ENCODE measurements around the gene ATXN7L1.

ATXN7L1 gene

DNA sequence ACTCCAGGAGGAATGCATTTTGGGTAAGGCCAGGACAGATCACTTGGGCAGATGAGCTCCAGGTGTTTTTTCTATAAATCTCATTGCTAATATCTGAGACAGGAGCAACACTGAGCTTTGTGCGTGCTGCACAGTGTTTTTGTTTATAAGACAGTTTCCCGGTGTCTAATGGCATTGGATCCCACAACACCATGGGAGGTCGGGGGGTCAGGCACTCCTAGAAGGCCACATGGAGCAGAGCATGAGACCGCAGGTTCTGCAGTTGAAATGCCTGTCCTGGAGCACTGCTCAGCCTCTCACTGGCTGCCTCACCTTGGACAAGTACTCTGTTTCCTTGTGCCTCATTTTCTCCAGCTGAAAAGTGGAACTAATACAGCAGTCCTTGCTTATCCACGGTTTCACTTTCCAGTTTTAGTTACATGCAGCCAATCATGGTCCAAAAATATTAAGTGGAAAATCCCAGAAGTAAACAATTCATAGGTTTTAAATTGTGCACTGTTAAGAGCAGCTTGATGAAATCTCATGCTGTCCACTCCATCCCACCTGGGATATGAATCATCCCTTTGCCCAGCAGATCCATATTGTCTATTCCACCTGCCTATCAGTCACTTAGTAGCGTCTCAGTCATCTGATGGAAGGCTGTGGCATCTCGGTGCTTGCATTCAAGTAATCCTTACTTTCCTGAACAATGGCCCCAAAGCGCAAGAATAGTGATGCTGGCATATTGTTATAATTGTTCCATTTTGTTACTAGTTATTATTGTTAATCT lies 35.2 kb downstream of the ATXN7L1 start:
- DNase-seq: no peak
- H3K36me3 Mint-ChIP-seq (ENCODE audit: insufficient read depth): no peaks in the 10 kb centered on the region
- H3K4me3 Mint-ChIP-seq: no peak overlapping the region
- H3K27me3 Mint-ChIP-seq: peaks cover 0 to 5% of the 10 kb centered on the region in 2 donors
- no peaks in the 10 kb centered on the region for H3K9me3 Mint-ChIP-seq
- peaks cover 19 to 42% of the 10 kb centered on the region in 2 donors for H3K4me1 Mint-ChIP-seq (ENCODE audit: low read depth in 2 of 2)
- H3K27ac Mint-ChIP-seq: peak overlapping the region in 1 of 2 donors; percentile 83
- ATAC-seq (replicated peaks): no peak

DNA sequence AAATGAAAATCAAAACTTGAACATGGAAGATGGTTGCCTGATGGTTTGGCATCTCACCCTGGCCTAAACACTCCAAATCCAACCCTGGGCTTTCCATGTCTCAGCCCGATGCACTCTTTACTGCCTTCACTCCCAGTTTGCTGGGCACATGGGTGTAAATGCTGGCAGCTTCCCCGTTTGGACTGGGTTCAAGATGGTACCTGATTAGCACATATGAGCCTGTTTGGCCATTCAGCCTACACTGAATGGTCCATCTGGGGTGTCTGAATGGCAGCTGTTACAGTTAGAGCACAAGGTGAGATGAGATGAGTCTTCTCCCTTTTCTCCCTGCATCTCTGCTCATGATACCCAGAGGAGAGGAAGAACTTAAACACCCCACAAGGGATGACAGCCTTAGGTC lies 37.1 kb downstream of the ATXN7L1 start:
- Mint-ChIP-seq H3K36me3 (ENCODE audit: insufficient read depth) (no peaks in the 10 kb centered on the region), H3K4me3 (no peak overlapping the region), H3K27ac (peak overlapping the region; percentile 77 to 83), H3K27me3 (peaks cover 0 to 9% of the 10 kb centered on the region in 2 donors), H3K4me1 (ENCODE audit: low read depth in 2 of 2) (peaks cover 19 to 40% of the 10 kb centered on the region in 2 donors), H3K9me3 (no peaks in the 10 kb centered on the region)
- no peak for DNase-seq
- no peak for ATAC-seq (replicated peaks)

DNA sequence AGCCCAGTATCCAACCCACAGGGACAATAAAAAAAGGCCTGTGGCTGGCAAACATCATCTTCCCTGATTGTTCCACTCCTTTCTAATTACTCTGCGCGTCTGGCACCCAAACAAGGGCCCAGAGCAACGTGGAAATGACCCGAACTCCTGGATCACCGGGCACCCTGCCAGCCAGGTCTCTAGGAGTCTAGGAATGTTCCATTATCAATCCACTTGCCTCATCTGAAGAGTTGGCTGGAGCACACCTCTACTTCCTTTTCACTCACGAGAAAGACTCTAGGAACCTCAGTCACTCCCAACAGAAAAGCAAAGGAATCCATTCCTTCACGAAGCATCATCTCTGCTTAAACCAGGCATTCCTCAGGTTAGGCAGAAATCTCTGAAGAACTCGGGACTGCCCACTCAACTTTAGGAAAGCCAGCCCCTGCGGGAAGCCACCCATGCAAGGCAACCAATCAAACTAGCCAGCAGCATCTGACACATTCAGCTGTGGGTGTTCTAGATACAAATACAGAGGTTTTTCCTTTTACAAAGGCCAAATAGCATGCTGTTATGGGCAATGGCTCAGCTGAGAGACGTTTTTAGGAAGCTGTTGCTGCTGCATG lies 37.7 kb downstream of the ATXN7L1 start:
- DNase-seq (no peak), ATAC-seq (replicated peaks) (no peak)
- Mint-ChIP-seq H3K36me3 (ENCODE audit: insufficient read depth) (no peaks in the 10 kb centered on the region), H3K4me3 (no peak overlapping the region), H3K9me3 (no peaks in the 10 kb centered on the region), H3K27ac (peak overlapping the region; percentile 33 to 83), H3K27me3 (peaks cover 0 to 9% of the 10 kb centered on the region in 2 donors), H3K4me1 (ENCODE audit: low read depth in 2 of 2) (peaks cover 19 to 35% of the 10 kb centered on the region in 2 donors)

DNA sequence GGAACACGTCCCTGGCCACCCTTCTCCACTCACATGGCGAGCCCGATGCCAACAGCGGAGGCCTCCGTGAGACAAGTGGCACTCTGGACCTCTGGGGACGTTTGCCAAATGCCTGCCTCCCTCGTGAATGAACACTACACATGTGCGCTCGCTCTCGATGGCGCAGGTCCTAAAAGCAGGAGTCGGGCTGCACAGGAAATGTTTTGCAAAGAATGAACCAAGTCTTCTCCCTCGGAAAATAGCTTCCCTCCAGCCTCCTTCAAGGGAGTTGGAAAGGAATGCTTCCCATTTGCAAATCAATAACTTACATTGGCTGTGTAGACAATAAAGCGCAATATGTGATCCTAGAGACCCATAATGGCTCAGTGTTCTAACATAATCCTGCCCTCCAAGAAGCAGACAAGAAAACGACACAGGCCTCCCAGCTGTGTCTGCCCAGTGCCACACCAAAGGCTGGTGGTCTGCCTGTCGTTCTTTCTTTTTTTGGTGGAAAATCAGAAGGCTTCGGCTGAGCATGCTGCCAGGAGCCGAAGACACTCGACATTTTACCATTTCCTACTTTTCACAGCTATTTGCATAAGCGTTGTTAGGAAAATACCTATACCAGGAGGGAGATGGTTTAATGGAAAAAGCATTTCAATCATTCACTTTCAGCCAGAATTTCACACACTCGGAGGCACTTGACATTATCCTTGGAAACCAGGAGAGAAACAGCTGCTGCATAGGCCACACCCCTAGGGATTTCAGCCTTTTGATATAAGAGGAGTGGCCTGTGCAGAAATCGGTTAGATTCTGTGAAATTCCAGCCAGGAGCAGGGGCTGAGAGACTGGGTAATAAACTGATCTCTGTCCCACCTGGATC lies 38.4 kb downstream of the ATXN7L1 start:
- Mint-ChIP-seq H3K4me3 (no peak overlapping the region), H3K9me3 (no peaks in the 10 kb centered on the region), H3K4me1 (ENCODE audit: low read depth in 2 of 2) (peaks cover 22 to 41% of the 10 kb centered on the region in 2 donors), H3K27me3 (peaks cover 0 to 9% of the 10 kb centered on the region in 2 donors), H3K27ac (peak overlapping the region in 1 of 2 donors; percentile 33), H3K36me3 (ENCODE audit: insufficient read depth) (no peaks in the 10 kb centered on the region)
- ATAC-seq (replicated peaks) (no peak), DNase-seq (no peak)

DNA sequence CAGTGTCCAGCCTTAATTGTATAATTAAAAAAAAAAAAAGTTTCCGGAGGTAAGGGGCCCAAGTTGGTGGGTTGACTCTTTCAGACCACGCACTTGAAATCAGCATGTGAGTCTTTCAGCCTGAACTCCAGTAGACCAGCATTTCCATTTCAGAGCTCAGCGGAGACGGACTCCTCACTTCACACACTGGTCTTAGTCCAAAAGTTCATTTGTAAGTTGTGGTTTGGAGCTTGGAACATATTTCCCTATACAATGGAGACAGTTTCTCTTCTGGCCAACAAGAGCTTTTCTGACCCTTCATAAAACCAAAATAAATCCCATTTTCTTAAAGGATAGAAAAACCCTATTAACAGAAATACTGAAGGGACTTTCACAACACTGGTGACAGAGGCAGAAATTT lies 41.0 kb downstream of the ATXN7L1 start:
- H3K9me3 Mint-ChIP-seq: no peaks in the 10 kb centered on the region
- H3K4me1 Mint-ChIP-seq (ENCODE audit: low read depth in 2 of 2): peaks cover 26 to 46% of the 10 kb centered on the region in 2 donors
- no peaks in the 10 kb centered on the region for H3K36me3 Mint-ChIP-seq (ENCODE audit: insufficient read depth)
- H3K27ac Mint-ChIP-seq: peak overlapping the region in 1 of 2 donors; percentile 52
- H3K27me3 Mint-ChIP-seq: peaks cover 0 to 9% of the 10 kb centered on the region in 2 donors
- ATAC-seq (replicated peaks) (no peak), DNase-seq (no peak)
- no peak overlapping the region for H3K4me3 Mint-ChIP-seq

DNA sequence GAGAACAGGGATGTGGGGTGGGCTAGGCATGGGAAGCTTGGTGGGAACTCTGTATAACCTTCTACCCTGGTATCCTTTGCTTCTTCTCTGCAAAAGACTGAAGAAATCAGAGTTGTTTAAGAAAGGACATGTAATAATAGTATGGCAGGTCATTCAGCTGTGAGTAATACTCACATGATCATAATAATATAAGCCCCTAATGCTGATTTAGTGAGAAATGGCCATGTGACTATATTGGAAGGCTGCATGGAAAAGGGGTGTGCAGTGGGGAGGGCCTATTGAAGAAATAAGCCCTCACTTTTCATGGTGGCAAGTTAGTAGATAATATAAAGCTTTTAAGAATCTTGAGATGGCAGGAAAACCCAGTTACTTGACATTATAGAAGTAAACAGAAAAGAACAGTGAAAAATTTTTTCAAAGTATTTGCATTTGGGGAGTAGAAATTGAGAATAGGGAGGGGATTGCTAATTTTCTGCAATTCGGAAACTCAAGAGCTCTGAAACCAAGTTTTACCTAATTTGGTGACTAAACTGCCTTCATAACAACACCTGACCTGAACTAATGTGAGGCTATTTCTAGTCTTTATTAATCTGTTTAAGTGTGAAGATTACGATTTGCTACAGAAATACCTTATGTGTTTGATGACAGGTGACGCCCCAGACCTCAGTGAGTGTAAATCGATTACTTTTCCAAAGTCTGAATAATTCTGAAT lies 44.4 kb downstream of the ATXN7L1 start:
- Mint-ChIP-seq H3K4me1 (ENCODE audit: low read depth in 2 of 2) (peaks cover 10 to 25% of the 10 kb centered on the region in 2 donors), H3K36me3 (ENCODE audit: insufficient read depth) (no peaks in the 10 kb centered on the region), H3K4me3 (no peak overlapping the region), H3K27me3 (peaks cover 0 to 9% of the 10 kb centered on the region in 2 donors), H3K27ac (peak overlapping the region in 1 of 2 donors; percentile 21), H3K9me3 (no peaks in the 10 kb centered on the region)
- ATAC-seq (replicated peaks) (no peak), DNase-seq (no peak)

DNA sequence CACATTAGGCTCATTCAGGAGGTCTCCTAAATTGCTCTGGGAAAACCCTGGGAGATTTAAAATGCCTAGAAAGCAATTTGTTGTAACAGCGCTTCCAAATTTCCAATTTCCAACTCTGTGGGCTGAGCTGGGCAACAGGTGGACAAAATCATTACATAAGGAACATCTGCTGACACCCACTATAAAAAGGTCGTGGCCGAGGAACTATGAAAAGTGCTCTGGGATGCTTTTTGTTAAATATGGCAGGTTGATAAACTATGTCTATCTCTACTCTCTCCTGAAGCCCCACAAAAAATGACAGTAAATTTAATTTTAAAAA lies 45.1 kb downstream of the ATXN7L1 start:
- H3K27me3 Mint-ChIP-seq: peaks cover 0 to 6% of the 10 kb centered on the region in 2 donors
- H3K27ac Mint-ChIP-seq: no peak overlapping the region

DNA sequence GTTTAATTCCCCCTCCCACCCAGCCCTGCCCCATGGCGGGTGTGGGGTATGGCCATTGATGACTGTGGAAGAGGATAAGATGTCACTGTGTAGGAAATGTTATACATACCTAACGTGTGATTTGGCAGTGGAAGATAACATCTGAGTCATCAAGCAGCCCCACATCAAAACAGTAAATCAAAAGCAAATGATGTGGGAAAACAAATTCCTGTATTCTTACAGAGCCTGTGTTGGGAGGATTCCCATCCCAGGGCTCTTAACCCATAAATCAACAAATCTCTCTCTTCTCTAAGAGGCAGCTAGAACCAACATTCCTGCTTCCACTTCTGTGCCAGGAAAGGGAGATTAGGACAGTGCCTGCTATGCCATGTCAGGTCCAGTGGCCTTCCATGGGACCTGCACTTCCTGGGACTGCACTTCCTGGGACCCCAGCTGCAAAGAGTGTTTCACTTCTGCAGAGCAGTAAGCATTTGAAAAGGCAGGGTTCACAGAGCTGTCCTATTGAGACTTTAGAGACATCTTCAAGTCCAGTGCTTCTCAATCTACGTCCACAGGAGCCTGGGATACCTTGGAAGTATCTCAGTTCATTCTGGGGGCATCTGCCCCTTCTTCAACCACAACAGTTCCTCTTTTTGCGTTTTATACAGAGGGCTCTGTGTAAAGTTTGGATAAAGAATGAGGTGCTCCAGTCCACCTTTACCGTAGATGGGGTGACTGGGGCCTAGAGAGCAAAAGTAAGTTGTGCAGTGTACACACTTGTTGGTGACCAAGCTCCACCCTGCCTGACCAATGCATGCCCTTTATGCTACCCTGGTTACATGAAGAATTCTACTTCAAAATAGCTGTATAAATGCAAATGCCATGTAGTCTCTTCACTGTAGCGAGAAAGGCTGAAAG lies 45.7 kb downstream of the ATXN7L1 start:
- no peak for ATAC-seq (replicated peaks)
- no peak overlapping the region for H3K4me3 Mint-ChIP-seq
- H3K4me1 Mint-ChIP-seq (ENCODE audit: low read depth in 2 of 2): peaks cover 10 to 20% of the 10 kb centered on the region in 2 donors
- no peaks in the 10 kb centered on the region for H3K36me3 Mint-ChIP-seq (ENCODE audit: insufficient read depth)
- no peaks in the 10 kb centered on the region for H3K9me3 Mint-ChIP-seq
- no peaks in the 10 kb centered on the region for H3K27me3 Mint-ChIP-seq
- no peak for DNase-seq
- no peak overlapping the region for H3K27ac Mint-ChIP-seq

More for the DNA sequence above, 45.1 kb downstream of the ATXN7L1 start:
- Mint-ChIP-seq H3K4me3 (no peak overlapping the region), H3K9me3 (no peaks in the 10 kb centered on the region), H3K4me1 (ENCODE audit: low read depth in 2 of 2) (peaks cover 10 to 26% of the 10 kb centered on the region in 2 donors), H3K36me3 (ENCODE audit: insufficient read depth) (no peaks in the 10 kb centered on the region)
- ATAC-seq (replicated peaks): no peak
- DNase-seq: no peak

DNA sequence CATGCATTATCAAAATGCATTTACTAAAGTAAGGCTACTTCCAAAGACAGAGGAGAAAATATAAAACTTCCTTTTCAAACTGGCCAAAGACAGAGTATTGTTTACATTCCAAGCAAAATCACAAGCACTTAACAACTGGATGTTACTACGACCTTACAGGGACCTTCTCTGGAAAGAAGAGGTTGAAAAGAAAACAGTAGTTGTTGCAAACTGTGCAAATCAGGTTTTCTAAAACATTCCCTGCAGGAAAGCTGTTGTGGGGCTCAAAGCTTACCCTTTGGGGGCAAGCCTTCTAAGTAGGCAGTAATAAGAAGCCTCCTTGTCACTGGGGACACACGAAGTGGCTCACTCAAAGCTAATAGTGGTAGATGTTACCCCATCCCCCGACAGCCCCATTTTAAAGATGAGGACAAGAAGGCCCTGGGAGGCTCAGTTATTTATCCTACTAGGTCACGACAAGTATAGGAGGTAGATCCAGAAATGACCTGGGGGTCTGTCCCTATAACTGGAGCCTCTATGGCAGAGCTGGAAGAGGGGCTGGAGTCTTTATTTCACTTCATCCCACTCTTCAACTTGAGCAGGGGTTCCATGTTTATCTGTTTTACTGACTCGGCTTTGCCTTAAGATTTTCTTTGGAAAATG lies 46.6 kb downstream of the ATXN7L1 start:
- ATAC-seq (replicated peaks) (no peak), DNase-seq (no peak)
- Mint-ChIP-seq H3K4me1 (ENCODE audit: low read depth in 2 of 2) (peaks cover 10 to 20% of the 10 kb centered on the region in 2 donors), H3K36me3 (ENCODE audit: insufficient read depth) (no peaks in the 10 kb centered on the region), H3K27me3 (no peaks in the 10 kb centered on the region), H3K27ac (no peak overlapping the region), H3K4me3 (no peak overlapping the region), H3K9me3 (no peaks in the 10 kb centered on the region)

DNA sequence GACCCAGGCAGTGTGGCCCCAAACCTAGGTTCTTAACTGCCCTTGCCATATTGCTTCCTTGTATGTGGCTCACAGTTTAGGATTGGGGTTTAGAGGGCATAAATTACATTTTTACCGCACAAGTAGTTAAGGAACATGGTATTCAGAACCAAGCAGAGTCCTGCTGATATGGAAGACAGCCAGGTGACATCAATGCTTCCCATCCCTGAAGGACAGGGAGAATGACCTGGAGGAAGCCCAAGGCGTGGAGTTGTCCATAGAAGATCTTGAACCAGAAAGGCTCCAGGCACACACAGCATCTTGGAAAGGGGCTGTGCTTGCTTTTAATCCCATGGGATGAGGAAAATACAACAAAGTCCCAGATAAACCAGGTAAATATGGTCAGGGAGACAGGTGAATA lies 48.3 kb downstream of the ATXN7L1 start:
- Mint-ChIP-seq H3K27me3 (no peaks in the 10 kb centered on the region), H3K4me3 (no peak overlapping the region), H3K9me3 (no peaks in the 10 kb centered on the region), H3K36me3 (ENCODE audit: insufficient read depth) (no peaks in the 10 kb centered on the region), H3K4me1 (ENCODE audit: low read depth in 2 of 2) (peaks cover 11 to 28% of the 10 kb centered on the region in 2 donors), H3K27ac (no peak overlapping the region)
- ATAC-seq (replicated peaks) (no peak), DNase-seq (no peak)

DNA sequence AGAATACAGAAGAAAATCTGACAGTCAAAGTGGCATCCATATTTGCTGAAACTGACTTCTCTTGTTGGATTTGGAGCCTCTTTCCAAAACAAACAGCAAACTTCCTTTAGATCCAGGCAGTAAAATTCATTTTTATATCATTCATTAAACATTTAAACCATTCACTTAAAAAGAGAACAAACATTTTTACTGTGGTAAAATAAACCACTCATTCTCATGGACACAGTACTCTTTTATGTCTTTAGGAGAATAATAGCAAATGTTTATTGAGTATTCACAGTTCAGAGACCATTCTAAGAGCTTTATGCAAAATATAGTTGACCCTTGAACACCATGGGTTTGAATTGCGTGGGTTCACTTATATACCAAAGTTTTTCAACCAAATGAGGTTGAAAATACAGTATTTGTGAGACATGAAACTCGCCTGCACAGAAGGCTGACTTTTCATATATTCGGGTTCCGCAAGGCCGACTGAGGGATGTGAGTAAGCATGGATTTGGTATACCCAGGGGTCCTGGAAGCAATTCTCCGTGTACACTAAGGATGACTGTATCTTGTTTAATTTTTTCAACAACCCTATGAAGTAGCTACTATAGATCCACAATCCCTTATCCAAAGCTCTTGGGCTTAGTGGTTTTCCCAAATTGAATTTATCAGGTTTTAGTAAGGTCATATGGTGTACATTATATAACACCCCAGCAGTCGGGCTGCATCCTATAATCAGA lies 49.1 kb downstream of the ATXN7L1 start:
- no peaks in the 10 kb centered on the region for H3K9me3 Mint-ChIP-seq

More for the DNA sequence above, 49.1 kb downstream of the ATXN7L1 start:
- Mint-ChIP-seq H3K27ac (no peak overlapping the region), H3K27me3 (no peaks in the 10 kb centered on the region), H3K4me1 (ENCODE audit: low read depth in 2 of 2) (peaks cover 7 to 22% of the 10 kb centered on the region in 2 donors), H3K4me3 (no peak overlapping the region), H3K36me3 (ENCODE audit: insufficient read depth) (no peaks in the 10 kb centered on the region)
- ATAC-seq (replicated peaks) (no peak), DNase-seq (no peak)
